G401.6 (cell line): ENCODE measurements around the gene CYP4A22.
"Not testable (repeated sequence)": the region's sequence is repeated elsewhere in the genome, so short reads cannot be mapped to it uniquely, and the experiment has no call there.

Source experiments
- FAIRE-seq: peaks from 2 replicates; lab custom pipeline; 2012; peaks lifted over from hg19 to GRCh38; lab: Jason Lieb, UNC

CYP4A22 gene

DNA sequence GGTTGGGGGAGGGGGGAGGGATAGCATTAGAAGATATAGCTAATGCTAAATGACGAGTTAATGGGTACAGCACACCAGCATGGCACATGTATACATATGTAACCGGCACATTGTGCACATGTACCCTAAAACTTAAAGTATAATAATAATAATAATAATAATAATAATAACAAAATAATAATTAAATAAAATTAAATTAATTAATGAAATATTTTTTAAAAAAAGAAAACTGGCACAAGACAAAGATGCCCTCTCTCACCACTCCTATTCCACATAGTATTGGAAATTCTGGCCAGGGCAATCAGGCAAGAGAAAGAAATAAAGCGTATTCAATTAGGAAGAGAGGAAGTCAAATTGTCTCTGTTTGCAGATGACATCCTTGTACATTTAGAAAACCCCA lies 20.7 kb downstream of the CYP4A22 start:
- not testable (repeated sequence) for FAIRE-seq

DNA sequence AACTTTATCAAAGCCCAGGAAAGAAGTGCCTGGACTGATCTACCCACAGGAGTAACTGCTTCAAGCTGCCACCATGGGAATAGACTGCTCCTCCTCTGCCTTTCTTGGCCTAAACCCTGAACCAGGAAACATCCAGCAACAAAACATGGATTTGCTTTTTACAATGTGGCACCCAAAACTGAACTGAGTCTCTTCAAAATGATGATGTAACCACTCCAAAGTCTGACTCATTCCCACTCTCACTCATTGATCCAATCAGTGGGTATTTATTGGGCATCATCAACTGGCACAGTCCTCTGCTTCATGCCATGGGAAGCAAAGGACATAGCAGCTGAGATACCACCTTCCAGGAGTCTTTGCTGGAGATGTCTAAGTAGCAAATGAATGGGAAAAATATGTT lies 23.5 kb downstream of the CYP4A22 start:
- FAIRE-seq: no peak

DNA sequence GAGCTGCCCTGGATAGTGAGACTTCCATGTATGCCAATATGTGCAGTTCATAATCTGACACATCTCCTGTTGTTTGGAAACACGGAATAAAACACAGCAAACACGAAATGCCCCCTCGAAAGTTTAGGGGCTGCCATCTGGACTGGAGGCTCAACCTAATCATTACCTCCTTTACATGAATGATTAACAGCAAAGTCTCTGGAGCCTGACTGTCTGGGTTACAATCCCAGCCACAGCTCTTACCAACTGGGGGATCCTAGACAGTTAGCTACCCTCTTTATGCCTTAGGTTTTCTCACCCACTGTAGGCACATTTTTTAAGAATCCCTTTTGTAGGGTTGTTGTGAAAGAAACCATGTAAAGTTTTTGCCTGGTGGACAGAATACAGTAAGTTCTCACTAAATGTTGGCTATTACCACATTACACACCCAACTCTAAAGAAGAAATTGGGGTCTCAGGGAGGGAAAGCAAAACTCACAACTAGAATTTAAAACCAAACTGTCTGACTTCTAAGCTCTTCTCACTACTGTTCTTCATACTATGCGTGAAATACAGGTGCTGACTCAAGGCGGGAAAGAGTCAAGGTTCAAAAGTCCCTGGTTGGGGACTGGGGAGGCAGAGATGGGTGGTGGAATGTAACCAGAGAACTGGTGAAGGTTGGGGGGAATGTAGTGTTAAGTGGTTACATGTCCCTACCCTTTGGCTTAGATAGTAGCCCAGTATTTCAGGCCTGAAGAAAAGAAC lies 24.2 kb downstream of the CYP4A22 start:
- FAIRE-seq: no peak

DNA sequence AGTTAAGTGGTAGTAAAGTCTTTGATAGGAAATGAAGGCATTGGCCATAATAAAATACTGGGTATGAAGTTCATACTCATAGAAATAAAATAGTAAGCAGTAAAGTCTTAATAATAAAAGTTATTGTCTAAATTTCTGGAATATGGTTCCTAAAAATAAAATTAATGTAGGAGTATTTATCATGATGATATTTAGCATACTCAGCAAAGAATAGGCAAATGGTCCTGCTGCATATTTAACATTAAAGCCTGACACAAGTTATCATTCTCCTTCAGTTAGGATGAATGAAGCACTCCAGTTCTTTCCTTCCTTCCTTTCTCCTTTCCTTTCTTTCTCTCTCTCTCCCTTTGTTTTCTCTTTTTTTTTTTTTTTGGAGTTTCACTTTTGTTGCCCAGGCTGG lies 27.3 kb downstream of the CYP4A22 start:
- FAIRE-seq: no peak

DNA sequence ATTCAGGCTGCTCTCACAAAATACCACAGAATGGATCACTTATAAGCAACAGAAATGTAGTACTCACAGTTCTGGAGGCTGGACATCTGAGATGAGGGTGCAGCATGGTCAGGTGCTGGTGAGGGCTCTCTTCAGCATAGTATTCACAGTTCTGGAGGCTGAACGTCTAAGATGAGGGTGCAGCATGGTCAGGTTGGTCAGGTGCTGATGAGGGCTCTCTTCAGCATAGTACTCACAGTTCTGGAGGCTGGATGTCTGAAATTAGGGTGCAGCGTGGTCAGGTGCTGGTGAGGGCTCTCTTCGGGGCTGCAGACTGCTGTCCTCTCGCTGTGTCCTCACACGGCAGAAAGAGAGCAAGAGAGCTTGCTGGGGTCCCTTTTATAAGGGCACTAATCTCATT lies 35.5 kb downstream of the CYP4A22 start:
- no peak for FAIRE-seq

DNA sequence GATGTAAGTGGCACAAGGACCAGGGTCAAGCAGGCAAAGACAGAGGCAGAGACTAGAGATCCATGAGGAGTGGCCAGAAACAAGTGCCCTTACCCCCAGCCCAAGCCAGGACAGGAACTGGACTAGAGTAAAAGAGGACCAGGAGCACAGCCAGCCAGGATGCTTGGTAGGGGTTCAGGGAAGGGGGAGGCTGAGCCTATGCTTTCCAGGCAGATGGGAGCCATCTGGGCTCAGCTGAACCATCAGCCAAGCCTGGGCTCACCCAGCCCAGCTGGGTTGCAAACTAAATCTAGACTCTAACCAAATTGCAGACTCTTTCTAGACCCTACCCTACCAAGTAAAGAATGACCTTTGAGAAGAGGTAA lies 37.4 kb downstream of the CYP4A22 start:
- no peak for FAIRE-seq

DNA sequence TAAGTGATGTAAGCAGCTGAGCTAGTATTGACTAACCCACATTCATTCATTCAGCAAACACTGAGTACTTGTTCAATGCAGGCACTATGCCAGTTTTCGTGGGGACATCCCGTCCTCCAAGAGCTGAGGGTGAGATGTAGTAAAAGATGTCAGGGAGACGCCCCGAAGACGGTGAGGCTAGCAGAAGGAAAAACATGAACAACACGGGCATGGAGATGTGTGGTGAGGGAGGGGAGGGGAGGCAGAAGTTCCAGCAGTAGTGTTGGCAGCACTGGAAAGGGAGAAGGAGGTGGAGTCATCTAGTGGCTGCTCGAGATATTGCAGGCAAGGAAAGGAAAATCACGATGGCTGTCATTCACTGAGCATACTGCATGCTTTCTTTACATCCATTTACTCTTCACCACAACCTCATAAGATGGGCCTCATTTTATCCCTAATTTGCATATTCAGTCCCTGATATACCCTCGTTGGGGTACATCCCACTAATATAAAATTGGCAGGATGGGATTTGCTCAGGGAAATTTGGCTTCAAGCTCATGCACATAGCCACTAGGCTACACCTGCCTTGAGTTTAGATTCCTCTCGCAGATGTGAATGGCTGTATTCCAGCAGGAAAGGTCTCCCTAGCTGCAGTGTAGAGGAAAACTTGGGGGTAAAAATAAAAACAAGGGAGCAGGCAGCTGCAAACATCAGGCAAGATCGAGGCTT lies 38.1 kb downstream of the CYP4A22 start:
- FAIRE-seq: peak; percentile 33

DNA sequence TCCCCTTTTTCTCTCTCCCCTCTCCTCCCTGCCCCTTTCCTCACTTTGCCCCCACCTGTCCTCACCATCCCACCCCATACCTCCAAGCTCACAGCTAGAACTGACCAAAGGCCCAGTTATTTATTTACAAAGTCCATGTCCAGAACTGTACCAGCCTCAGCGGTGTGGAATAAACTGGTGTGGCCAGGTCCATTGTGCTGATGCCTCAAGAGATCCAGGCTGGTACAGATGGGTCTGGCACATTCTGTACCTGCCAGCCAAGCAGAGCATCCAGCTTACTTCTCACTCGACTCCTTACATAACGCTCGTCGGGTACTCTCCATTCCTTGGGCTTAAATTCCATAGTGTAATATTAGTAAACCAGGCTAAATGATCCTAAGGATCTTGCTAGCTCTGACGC lies 40.8 kb downstream of the CYP4A22 start:
- no peak for FAIRE-seq

DNA sequence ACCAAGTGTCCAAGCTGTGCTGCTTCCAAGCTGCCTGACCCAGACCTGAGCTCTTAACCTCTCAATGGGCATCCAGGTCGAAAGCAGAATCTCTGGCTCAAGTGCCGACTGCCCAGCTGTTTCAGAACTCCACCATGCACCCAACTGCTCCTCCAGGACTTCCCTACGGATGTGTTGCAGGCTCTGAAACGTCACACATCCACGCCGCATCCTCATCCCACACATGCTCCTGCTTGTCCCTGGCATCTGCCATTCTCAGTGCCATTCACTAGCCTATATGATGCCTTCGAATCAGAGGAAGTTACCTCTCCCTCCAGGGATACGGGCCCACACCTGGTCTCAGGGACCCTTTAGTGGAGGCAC lies 41.4 kb downstream of the CYP4A22 start:
- no peak for FAIRE-seq

DNA sequence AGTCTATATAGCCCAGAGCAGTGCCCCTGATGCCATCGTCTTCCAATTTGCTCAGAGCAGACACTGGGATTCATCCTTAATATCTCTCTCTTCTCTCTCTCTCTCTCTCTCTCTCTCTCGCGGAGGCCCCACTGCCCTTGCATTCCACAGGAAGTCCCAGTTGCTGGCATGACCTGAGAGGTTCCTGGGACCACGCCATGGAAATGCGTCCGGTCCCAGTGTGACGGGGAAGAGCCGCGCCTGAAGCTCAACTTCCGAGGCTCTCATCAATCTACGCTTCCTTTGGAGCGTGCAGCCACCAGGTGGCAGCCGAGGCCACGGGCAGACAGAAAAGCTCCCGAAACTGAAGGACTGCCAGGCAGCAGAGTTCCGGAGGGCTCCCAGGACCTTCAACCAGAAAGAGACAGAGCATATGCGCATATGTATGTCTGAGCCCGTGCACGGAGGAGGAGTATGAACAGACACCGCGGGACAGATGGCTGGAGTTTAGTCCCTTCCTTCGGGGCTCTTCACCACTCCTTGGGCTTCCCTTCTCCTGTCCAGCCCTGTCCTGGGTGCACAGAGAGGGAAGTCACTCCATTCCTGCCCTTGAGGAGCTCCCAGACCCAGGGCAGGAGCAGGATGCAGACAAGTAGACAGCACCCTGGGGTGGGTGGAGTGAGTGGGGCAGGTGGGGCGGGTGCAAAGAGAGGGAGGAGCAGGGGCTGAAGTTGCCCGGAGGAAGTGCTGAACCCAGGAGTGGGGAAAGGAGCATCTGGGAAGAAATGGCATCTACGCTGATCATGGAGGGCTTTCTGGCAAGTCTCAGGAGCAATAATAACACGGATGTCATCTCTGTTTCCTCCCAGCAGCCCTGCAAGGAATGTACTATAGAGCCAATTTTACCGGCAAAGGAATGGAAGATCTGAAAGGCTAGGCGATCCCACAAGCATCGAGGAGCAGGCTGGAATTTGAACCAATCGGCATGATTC lies 42.1 kb downstream of the CYP4A22 start:
- peak; percentile 58 for FAIRE-seq

DNA sequence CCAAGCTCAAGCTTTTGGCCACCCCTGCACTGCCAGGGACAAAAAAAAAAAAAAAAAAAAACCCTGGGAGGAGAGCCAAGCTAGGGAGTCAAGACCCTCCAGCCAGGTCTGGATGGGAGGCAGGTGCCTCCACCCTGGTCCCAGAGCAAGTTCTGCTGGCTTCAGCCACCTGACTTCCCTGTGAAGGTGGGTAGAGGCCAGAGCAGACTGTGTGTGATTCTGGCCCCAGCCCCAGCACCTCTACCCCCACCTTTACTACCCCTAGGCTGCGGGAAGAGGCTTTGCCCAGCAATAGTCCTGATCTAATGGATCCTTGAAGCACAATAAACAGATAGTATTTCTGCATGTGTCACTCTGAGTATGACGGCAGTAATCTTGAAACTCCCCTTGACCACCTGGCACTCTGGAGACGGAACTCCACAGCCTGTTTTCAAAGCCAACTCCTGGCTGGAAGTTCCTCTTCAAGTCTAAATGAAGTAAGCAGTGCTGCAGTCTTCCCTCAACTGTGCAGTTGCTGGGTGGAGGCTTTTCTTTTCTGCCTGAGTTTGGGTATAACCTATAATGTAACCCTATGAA lies 42.8 kb downstream of the CYP4A22 start:
- FAIRE-seq: no peak

DNA sequence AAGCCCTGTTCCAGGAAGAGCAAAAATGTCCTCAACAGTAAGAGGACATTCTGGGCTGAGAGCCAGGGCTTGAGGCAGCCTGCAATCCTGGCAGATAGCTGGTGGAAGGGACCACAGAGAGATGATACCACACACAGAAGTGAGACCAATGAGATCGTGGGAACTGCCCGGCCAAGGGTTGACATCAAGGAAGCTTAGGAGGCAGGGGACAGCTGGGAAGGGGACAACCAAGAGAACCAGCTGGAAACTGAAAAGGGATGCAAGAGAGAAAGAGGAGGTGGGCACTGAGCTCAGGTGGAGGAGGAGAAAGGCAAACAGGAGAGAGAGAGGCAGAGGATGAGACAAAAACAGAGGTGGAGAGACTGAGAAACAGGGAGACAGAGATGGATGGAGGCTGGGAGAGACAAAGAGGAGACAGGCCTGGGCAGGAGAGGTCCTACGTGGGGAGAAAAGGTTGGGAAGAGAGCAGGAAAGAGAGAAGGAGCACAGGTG lies 43.4 kb downstream of the CYP4A22 start:
- FAIRE-seq: no peak

DNA sequence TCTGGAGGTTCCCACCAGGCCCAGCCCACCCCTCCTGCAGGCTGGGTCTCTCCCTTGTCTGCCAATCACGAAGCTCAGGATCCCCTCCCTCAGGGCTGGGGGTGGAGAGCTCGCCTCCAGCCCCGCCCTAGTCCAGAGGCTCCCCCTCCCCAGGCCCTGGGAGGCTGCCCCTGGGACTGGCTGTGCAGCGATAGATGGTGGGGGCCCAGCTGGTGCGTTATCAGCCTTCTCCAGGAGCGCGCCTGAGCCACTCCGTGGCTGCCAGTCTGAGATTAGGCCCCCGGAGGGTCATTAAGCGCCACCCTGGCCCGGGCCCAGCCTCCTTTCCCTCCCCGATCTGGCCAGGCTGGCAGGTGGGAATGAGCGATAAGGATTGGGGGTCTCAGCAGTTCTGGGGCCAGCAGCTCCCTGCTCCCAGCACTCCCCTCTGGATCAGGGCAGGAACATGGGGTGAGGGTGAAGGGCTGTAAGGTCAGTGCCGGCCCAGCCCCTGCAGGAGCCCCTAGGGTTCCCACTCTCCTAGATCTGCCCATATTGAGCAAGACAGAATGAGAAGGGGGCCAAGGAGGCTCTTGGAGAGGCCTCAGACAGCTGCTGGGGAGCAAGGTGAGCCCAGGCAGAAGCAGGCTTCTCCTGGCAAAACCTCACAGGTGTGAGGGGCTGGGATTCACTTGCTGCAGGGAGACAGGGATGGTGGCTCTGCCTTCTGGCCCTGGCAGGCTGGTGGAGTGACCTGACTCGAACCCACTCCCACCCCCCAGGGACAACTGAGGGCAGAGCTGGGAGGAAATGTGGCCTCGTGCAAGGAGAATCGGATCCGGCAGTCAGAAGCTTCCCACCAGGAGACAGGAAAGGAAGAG lies 44.1 kb downstream of the CYP4A22 start:
- FAIRE-seq: no peak

DNA sequence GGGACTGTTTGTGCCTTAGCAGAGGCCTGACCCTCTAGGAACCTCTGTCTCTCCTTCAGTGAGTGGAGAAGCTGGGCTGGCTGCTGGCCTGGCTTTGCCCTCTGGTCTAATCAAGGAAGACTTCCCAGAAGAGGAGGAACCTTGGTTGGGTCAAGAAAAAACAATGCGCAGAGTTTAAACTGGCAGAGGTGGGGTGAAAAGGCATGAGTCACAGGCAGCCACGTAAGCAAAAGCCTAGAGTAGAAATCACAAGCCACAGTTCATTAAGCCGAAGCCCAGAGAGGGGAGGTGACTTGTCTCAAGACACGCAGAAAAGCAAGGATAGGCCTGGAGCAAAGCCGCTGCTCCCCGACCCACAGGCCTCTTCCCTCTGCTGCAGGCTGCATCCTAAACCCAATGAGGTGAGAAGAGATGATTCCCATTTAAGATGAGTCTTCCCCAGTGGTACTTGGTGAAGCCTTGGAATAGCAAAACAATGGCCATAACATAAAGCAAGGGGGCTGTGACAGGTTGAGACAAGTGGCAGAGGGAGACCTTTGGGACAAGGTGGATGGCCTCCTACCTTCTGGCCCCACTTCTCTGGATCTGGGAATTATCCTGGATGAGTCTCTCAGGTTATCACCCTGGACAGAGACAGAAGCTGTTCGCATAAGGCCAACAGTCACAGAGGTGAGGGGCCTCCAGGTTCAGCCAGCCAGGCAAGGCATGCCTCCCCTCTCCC lies 44.9 kb downstream of the CYP4A22 start:
- no peak for FAIRE-seq

DNA sequence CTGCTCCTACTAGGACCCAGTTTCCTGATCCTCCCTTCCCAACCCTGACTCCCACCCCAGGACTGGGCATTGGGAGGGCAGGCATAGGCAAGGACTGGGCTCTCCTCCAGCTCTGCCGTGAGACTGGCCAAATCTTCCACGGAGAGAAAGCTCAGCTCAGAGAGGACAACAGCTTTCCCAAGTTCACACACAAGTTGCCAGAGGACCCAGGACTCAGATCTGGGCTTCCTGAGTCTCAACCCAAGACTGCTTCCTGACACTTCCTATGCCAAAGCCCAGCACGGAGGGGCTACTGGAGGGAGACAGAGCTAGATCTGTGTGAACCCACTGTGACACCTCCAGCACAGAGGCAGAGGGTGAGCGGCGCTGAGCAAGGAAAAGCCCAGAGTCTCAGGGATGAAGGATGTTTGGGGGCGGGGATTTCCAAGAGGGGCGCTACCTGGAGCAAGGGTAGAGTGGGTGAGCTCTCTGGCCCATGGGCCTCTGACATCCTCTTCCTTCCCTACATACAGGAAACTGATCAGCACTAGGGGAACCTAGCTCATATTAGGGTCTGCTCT lies 45.5 kb downstream of the CYP4A22 start:
- FAIRE-seq: no peak

DNA sequence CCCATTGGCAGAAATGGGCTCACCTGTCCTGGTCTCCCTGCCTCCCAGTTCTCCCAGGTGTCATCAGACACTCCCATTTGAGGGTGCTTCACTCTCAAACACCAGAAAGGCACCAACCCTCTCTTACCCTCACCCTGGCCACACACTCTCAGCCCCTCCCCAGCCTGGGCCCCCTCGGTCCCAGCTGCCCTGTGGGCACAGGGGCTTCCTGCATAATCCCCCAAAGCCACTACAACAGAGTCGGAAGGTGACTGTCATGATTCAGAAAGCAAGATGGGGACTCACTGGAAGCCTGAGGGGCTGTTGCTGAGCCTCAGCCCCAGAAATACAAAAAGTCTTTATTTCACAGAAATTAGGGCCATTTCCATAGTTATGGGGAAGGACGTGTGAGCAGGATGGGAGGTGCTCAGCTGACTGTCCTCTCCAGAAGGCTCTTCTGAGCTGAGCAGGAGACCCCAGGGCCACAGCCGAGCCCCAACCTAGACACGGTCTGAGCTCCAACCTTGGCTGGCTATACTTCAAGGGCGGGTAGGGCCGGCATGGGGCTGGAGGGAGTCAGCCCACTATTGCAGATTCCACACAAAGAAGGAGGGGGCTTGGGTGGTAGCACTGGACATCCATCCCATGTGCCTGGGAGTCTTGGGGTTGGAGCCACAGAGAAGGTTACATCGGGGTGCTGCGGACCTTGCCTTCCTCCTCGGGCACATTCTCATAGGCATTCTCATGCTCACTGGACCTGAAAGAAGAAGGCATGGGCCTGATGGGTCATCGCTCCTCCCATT lies 46.3 kb downstream of the CYP4A22 start:
- no peak for FAIRE-seq

DNA sequence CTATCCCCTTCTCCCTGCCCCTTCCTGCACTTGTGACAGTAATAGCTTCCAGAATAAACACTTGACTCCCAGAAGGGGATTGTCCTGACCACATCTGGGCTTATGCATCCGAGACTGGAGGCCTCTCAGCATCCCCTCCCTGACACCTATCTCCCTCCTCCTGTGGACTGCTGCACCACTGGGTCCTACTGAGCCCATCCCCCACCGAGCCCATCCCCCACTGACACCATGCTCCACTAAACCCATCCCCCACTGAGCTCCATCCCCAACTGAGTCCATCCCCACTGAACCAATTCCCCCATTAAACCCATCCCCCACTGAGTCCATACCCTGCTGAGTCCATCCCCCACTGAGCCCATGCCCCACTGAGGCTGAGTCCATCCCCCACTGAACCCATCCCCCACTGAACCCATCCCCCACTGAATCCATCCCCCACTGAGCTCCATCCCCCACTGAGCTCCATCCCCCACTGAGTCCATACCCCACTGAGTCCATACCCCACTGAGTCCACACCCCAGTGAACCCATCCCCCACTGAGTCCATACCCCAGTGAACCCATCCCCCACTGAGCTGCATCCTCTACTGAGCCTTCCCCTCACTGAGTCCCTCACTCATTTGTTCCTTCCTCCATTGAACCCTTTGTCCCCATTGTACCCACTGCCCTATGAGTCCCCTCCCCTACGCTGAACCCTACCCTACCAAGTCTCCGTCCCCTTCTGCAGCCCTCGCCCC lies 47.0 kb downstream of the CYP4A22 start:
- no peak for FAIRE-seq

DNA sequence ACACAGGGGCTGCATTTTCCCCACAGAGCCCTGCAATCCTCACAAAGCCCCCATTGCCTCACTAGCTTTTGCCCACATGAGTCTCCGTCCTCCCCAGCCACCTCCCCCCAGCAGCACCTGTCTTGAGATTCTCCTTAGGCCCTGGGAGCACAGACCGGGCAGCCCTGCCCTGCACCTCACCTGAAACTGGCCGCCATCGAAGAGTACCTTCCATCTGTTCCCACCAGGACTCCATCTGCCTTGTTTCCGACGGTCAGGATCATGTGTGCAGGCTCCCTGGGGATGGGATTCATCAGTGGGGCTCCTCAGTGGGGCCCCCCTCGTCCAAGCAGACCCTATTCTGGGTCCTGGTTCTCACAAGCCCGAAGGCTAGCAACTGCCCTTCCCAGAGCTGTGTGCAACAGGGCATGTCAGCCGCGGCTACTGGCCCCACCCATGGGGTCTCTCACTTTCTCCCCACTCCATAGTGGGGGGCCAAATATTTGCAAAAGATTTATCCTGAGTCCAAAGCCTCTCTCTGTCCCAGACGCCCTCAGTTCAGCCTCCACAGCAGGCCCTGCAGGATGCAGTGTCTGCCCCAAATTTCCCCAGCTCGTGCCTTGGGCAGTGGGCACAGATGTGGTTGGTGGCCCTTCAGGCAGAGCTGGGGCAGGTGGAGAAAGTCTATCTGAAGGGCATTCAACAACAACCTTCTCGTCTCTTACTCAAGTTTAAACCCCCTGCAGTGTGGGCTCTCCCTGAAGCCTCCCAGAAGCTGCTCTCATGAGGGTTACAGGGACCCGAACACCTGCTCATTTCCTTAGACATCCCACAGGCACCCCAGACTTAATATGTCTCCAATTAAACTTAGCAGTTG lies 47.8 kb downstream of the CYP4A22 start:
- FAIRE-seq: no peak
